Omental fat pad (tissue), 4 donors: Measurements from ENCODE around the gene ZC3H12A. TPM values are rescaled to one million over a fixed set of nuclear protein-coding genes. Genes with fewer than 3 reads are reported as not detected.

Experiments used
- ATAC-seq: fragments of 150-250 bp; one replicate; pipeline ENCODE4 v1.9.1; 2016; ENCODE audit warnings: mild to moderate bottlenecking, moderate library complexity; ENCODE audit not compliant: low FRiP score
- DNase-seq: peaks from one replicate; pipeline ENCODE4 v3.0.0-alpha.2; 2019; ENCODE audit warnings: low spot score
- CTCF ChIP-seq, 3 donors: fragments of 450-650 bp; IDR thresholded peaks; one replicate each; pipeline ENCODE4 v1.5.1; 2016 to 2017; ENCODE audit warnings: antibody characterized with exemption in 3 of 3, mild to moderate bottlenecking in 3 of 3, moderate library complexity in 2 of 3
- total RNA-seq, 4 donors: library from RNA; depleted of rRNA; stranded (reverse); fragments of >200 nt; gene quantifications; one replicate each; pipeline ENCODE4 v1.1.0, GENCODE V29; 2016

ZC3H12A gene
- total RNA-seq, 4 donors from 2014 or later = 9.9 to 137 (median 30.4) TPM

GRCh38 chr1:37434292-37435225, 39.8 kb upstream of the ZC3H12A start:
- ATAC-seq (no peak), DNase-seq (peak; percentile 58)
- TF ChIP-seq CTCF (IDR thresholded peaks at IDR 0.05) = peak in 2 of 3 donors; percentile 25 to 52

- ATAC-seq (no peak), DNase-seq (no peak)
- TF ChIP-seq CTCF (IDR thresholded peaks at IDR 0.05) = no peak
These were observed 37.3 kb upstream of the ZC3H12A start for GRCh38 chr1:37437087-37437486.

- ATAC-seq = no peak
These were observed 36.1 kb upstream of the ZC3H12A start for GRCh38 chr1:37438037-37438868.

GRCh38 chr1:37438869-37439343, 35.5 kb upstream of the ZC3H12A start:
- DNase-seq (no peak), ATAC-seq (no peak)
- no peak for TF ChIP-seq CTCF (IDR thresholded peaks at IDR 0.05)

More at GRCh38 chr1:37438037-37438868, 36.1 kb upstream of the ZC3H12A start:
- DNase-seq = no peak
- TF ChIP-seq CTCF (IDR thresholded peaks at IDR 0.05) = no peak

- no peak for TF ChIP-seq CTCF (IDR thresholded peaks at IDR 0.05)
- ATAC-seq = no peak
- no peak for DNase-seq
These were observed 34.9 kb upstream of the ZC3H12A start for GRCh38 chr1:37439349-37439995.

- DNase-seq (no peak), ATAC-seq (no peak)
- TF ChIP-seq CTCF (IDR thresholded peaks at IDR 0.05) = no peak
These were observed 32.9 kb upstream of the ZC3H12A start for GRCh38 chr1:37441490-37441889.
